8988T (cell line): Measurements from ENCODE around the gene HOXA5.

ENCODE experiments used
- DNase-seq: peaks from one replicate; pipeline ENCODE4 v3.0.0; 2011

Gene HOXA5

DNA sequence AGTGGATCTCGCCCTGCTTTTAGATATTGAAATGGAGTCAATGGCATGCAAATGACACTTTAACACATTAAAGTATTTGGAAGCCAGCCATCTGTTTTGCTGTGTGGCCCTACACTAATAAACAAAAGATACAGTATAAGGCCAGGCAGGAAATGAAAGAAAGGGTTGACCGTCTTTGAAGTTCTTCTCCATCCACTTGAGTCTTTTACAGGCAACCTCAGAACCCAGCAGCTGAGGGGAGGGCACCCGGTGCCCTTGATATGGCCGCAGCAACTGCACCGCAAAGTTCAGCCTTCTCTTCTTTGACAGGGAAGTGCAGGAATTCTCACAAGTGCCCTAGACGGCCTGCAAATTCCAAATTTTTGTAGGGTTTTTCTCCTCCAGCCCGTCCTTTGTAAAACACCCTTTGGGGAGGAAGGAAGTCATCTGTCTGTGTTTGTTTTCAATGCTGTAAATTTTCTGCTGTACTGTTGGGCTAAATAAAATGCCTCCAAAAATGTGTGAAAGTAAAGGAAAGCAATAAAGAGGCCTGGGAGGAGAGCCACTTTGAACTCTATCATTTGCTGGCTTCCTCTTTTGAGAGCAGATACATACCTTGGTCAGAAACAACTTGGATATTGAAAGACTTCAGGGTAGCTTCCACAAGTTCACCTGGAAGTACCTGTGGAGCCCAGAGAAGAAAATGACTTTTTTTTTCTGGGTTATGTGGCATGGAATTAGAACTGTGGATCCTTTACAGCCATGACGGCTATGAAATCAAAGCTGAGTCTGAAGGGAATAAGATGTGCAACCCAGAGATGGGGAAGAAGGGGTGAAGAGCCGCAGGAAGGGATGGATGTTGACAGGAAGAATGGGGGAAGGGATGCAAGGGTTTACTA is 51.3 kb downstream of the HOXA5 start:
- no peak for DNase-seq

DNA sequence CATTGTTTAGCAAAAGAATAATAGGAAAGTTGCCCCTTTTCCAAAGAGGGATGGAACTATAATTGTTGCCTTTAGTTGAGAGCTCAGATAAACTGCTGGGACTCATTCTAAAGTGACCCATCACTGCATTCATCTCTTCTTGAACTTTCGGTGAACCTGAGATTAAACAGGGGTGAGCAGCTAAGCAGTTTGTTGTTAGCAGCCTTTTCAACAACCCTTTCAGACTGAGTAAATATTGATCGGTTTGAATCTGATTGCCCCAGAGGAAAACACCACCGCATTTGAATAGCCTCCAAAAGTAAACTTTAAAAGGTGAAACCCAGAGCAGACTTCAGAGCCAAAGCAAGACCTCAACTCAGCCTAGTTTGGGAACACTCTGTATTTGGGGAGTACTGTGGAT is 52.4 kb downstream of the HOXA5 start:
- DNase-seq, result no peak
